HG03520 (cell line): ENCODE measurements around the gene FGF12.

Experiments
- ATAC-seq: cut with Tn5 transposase; IDR thresholded peaks from one replicate; pipeline ENCODE4 v1.9.1; 2021; ENCODE audit warnings: mild to moderate bottlenecking, moderate library complexity; ENCODE audit not compliant: unreplicated experiment

The FGF12 gene

DNA sequence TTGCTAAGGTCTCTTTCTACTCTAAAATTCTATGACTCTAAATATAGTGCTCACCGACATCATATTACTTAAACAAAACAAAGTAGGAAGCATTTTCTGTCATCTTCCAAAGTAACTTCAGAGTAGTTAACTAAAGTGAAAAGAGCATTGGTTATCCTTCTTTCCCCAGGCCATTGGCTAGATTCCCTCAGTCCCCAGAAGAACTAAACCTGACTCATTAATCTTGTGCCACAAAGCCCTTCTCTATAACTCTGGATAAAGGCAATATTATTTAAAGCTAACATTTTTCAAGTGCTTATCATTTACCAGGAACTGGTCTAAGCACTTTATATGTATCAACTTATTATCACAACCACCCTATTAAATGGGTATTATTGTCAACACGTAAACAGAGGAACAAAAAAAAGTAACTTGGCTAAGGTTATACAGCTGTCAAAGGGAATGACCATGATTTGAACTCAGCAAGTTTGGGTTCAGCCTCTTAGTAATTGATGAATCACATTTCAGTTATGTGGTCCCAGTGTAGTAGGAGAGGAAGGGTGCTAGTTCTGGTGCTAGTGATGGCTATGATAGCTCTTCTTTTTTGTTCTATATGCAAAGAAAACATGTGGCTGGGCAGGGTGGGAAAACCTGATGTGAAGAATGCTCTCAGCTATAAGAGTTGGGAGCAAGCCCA, 304.9 kb downstream of the FGF12 start:
- no peak for ATAC-seq

GRCh38 chr3:192419312-192419711, 308.0 kb downstream of the FGF12 start:
- no peak for ATAC-seq

DNA sequence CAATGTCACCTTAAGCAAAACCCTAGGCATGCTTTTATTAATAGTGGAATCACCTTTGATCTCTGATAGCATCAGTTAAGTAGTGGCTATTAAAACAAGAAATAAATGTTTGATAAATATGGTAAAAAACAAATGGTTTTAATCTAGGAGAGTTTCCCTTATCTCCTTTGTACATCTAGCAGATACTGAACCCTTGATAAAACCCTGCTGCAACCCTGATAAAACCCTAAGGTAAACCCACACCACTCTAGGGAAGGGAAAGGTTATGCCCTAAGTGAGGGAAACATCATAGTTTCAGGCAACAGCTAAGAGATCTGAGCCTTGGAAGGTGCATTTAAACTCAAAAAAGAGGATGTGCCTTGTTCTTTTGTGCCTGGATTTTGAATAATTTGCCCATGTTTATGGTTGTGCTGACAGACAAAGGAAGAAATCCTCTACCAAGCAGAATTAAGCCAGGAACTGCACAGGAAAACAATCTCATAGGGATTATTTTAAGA, 309.7 kb downstream of the FGF12 start:
- no peak for ATAC-seq

GRCh38 chr3:192417017-192417416, 310.3 kb downstream of the FGF12 start:
- no peak for ATAC-seq

- ATAC-seq, result no peak
Measured at GRCh38 chr3:192413461-192413860, 313.9 kb downstream of the FGF12 start.

GRCh38 chr3:192410684-192410960, 316.7 kb downstream of the FGF12 start:
- ATAC-seq, result no peak

- ATAC-seq, result peak; percentile 19
Measured at GRCh38 chr3:192409838-192410683, 317.3 kb downstream of the FGF12 start.

DNA sequence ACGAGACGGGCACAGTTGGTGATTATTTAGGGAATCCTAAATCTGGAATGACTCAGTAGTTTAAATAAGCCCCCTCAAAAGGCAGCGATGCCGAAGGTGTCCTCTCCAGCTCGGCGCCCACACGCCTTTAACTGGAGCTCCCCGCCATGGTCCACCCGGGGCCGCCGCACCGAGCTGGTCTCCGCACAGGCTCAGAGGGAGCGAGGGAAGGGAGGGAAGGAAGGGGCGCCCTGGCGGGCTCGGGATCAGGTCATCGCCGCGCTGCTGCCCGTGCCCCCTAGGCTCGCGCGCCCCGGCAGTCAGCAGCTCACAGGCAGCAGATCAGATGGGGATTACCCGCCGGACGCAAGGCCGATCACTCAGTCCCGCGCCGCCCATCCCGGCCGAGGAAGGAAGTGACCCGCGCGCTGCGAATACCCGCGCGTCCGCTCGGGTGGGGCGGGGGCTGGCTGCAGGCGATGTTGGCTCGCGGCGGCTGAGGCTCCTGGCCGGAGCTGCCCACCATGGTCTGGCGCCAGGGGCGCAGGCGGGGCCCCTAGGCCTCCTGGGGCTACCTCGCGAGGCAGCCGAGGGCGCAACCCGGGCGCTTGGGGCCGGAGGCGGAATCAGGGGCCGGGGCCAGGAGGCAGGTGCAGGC, 318.0 kb downstream of the FGF12 start:
- peak; percentile 53 for ATAC-seq

DNA sequence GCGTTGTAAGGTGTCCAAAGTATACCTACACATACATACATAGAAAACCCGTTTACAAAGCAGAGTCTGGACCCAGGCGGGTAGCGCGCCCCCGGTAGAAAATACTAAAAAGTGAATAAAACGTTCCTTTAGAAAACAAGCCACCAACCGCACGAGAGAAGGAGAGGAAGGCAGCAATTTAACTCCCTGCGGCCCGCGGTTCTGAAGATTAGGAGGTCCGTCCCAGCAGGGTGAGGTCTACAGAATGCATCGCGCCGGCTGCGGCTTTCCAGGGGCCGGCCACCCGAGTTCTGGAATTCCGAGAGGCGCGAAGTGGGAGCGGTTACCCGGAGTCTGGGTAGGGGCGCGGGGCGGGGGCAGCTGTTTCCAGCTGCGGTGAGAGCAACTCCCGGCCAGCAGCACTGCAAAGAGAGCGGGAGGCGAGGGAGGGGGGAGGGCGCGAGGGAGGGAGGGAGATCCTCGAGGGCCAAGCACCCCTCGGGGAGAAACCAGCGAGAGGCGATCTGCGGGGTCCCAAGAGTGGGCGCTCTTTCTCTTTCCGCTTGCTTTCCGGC, 318.6 kb downstream of the FGF12 start:
- ATAC-seq, result no peak

DNA sequence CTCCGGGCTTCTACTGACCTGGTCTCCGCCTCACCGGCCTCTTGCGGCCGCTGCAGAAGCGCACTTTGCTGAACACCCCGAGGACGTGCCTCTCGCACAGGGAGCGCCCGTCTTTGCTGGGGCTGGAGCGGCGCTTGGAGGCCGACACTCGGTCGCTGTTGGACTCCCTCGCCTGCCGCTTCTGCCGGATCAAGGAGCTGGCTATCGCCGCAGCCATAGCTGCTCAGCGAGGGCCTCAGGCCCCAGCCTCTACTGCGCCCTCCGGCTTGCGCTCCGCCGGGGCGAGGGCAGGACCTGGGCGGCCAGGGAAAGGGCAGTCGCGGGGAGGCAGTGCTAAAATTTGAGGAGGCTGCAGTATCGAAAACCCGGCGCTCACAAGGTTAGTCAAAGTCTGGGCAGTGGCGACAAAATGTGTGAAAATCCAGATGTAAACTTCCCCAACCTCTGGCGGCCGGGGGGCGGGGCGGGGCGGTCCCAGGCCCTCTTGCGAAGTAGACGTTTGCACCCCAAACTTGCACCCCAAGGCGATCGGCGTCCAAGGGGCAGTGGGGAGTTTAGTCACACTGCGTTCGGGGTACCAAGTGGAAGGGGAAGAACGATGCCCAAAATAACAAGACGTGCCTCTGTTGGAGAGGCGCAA, 319.2 kb downstream of the FGF12 start:
- no peak for ATAC-seq

- no peak for ATAC-seq
Measured at GRCh38 chr3:192399767-192400166, 327.6 kb downstream of the FGF12 start.

GRCh38 chr3:192397012-192397411, 330.3 kb downstream of the FGF12 start:
- no peak for ATAC-seq

DNA sequence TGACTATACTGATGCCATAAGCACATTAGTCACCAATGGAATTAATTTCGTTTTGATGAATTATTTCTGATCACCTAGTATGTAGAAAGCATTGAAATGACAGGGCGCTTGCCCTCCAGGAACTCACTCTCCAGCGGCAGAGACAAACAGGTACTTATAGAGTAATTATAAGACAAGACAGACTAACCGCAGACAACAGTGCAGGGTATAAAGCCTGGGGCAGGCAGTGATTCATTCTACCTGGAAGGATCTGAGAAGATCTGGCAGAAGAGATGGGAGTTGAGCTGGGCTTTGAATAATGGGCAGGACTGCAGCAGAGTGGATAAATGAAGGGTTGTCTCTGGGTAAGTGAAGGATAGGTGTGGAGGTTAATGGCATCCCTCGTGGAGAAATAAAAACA, 331.8 kb downstream of the FGF12 start:
- no peak for ATAC-seq

DNA sequence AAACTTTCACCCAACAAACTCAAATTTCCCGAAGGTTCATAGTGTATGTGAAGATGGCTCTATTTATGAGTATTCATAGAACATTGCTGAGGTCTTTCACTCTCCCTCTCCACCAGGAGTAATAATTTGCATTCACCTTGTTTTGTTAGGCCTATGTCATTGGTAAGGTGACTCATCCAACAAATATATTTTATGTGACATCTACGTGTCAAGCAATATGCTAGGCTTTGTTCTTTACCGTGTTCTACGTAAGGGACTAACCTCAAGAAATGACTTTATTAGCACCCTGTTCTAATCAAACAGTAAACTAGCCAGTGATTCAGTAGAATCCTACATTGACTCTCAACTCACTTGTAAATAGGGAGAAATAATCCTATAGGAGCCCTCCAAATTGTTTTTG, 334.4 kb downstream of the FGF12 start:
- no peak for ATAC-seq

GRCh38 chr3:192382861-192383260, 344.5 kb downstream of the FGF12 start:
- ATAC-seq, result no peak

DNA sequence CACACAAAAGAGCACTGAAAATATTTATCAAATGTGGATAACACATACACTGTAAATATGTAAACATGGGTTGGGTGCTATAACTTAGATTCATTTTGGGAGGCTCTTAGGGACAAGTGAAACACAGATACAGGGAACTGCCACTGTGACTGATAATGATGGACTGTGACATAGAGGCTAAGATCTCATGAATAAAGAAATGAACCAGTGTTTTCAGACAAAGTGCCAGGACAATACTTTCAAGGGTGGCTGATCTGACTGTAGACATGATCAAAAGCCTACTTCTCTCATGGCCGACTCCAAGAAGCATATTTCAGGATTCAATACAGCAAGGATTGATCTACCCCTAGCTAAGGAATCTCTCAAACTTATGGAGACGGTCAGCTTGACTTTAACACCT, 353.8 kb downstream of the FGF12 start:
- ATAC-seq, result no peak

DNA sequence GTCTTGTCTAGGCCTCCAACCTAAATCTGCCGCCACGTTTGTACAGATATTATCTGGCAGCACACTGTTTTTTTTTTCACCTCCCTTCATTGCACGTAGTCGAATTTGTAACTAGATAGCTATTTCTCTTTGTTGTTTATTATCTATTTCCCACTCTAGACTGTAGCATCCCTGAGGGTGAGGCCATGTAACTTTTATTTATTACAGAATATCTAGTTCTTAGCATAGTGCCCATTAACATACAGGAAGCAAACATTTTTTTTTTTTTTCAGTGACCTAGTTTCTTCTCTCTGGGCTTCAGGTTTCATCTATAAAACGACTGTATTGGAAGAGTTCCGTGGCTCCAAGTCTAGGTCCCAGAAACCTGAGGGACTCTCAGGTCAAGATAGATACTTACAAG, 354.3 kb downstream of the FGF12 start:
- no peak for ATAC-seq

DNA sequence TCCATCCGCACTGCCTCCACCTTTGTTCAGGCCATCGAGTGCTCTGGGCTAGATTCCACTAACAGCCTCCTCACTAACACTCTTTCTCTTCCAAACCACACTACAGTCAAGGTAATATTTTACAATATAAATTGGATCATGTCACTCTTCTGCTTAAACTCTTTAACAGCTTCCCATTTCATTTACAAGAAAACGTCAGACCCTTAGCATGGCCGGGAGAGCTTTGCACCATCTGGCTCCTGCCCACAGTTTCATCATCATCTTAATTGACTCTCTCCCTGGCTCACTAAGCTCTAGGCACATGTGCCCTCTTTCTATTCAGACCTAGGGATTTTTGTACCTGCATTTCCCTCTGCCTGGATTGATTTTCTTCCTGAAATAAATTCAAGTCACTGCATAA, 354.7 kb downstream of the FGF12 start:
- no peak for ATAC-seq

GRCh38 chr3:192371870-192372400, 355.4 kb downstream of the FGF12 start:
- no peak for ATAC-seq

DNA sequence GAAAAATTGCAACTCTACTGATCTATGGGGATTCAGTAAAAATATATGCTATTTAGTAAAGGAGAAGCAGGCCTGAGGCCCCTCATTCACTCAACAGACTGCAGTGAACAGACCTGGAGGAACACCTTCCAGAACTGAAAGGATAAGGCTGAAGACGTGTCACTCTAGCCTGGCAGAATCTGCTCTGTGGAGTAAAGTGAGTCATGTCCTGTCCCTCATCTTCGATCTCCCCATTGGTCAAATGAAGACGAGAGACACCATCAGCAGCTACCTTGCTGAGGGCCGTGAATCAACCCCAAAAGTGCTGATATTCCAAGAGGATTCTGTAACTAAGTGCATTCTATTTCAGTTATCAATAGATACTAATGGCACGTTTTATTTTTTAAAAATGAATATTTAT, 359.7 kb downstream of the FGF12 start:
- no peak for ATAC-seq

- ATAC-seq, result no peak
Measured at GRCh38 chr3:192366916-192367315, 360.4 kb downstream of the FGF12 start.
